ENCODE results near the gene CYP4Z1.
"Not testable (repeated sequence)": the region's sequence is repeated elsewhere in the genome, so short reads cannot be mapped to it uniquely, and the experiment has no call there.

DNA sequence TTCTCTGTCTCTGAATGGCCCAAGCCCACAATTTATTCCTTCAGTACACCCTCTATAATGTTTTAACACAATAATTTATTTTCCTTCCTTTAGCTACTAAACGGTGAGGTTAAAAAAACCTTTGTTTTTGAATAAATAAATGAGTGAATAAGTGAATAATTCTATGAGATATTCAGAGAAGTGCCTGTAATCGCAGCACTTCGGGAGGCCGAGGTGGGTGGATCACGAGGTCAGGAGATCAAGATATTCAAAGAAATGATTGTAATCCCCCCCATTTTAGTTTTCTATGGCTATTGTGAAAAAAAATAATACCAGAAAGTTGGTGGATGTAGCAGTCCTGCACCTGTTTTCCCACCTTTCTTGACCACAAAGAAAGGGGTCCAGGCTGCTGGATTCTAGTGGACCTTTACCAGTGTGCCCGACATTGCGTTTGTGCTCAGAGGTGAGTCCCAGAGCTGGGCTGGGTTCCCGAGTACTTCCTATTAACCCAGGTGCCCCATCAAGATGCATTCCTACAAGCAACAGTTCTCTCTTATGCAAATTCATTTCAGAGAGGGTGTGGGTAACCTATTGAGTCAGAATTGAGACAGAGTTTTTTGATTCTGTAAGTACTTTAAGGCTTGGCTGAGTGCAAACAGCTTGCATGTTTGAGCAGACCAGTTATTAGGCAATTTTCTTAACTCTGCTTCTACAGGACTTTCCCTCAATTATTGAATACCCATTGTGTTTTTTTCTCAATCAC is 62.6 kb downstream of the CYP4Z1 start:
- not testable (repeated sequence) for TF ChIP-seq EZH2 (IDR thresholded peaks at IDR 0.05; ENCODE audit: borderline replicate concordance, insufficient read depth, low read depth, low read length, poor library complexity, severe bottlenecking)
- TF ChIP-seq, protein P1, sequence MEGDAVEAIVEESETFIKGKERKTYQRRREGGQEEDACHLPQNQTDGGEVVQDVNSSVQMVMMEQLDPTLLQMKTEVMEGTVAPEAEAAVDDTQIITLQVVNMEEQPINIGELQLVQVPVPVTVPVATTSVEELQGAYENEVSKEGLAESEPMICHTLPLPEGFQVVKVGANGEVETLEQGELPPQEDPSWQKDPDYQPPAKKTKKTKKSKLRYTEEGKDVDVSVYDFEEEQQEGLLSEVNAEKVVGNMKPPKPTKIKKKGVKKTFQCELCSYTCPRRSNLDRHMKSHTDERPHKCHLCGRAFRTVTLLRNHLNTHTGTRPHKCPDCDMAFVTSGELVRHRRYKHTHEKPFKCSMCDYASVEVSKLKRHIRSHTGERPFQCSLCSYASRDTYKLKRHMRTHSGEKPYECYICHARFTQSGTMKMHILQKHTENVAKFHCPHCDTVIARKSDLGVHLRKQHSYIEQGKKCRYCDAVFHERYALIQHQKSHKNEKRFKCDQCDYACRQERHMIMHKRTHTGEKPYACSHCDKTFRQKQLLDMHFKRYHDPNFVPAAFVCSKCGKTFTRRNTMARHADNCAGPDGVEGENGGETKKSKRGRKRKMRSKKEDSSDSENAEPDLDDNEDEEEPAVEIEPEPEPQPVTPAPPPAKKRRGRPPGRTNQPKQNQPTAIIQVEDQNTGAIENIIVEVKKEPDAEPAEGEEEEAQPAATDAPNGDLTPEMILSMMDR (IDR thresholded peaks at IDR 0.05), result not testable (repeated sequence)

All from B cell (primary cell).